ENCODE results near the gene ZNF577.

Gene ZNF577

GRCh38 chr19:51889934-51890333, 2.2 kb upstream of the ZNF577 start:
- Histone ChIP-seq H3K27ac (no peak overlapping the region), H3K4me1 (peaks cover 0 to 14% (median 2%) of the 10 kb centered on the region in 4 donors), H3K9me3 (peaks cover 3 to 77% (median 51%) of the 10 kb centered on the region in 3 donors), H3K36me3 (peaks cover 58 to 64% (median 59%) of the 10 kb centered on the region in 3 donors), H3K4me3 (no peak overlapping the region), H3K27me3 (no peaks in the 10 kb centered on the region)
- intact Hi-C loops (cut with DNase I; ENCODE audit: low total_unique reads) = no loop called here
- DNase-seq = no peak
- no peak for TF ChIP-seq CTCF (IDR thresholded peaks at IDR 0.05)

- Histone ChIP-seq H3K27ac (no peak overlapping the region), H3K36me3 (peaks cover 20 to 54% (median 30%) of the 10 kb centered on the region in 3 donors), H3K4me3 (no peak overlapping the region), H3K27me3 (no peaks in the 10 kb centered on the region), H3K4me1 (peaks cover 0 to 14% (median 2%) of the 10 kb centered on the region in 4 donors), H3K9me3 (peaks cover 3 to 46% (median 6%) of the 10 kb centered on the region in 3 donors)
- DNase-seq = no peak
- no peak for TF ChIP-seq CTCF (IDR thresholded peaks at IDR 0.05)
- intact Hi-C loops (cut with DNase I; ENCODE audit: low total_unique reads) = no loop called here
These were observed 3.0 kb downstream of the ZNF577 start for GRCh38 chr19:51884713-51885112.

GRCh38 chr19:51882518-51882917, 5.2 kb downstream of the ZNF577 start:
- Histone ChIP-seq H3K27me3 (no peaks in the 10 kb centered on the region), H3K27ac (no peak overlapping the region), H3K4me3 (no peak overlapping the region), H3K4me1 (peaks cover 0 to 9% (median 0%) of the 10 kb centered on the region in 4 donors), H3K9me3 (peaks cover 0 to 48% (median 9%) of the 10 kb centered on the region in 3 donors), H3K36me3 (peaks cover 36 to 64% (median 45%) of the 10 kb centered on the region in 3 donors)
- no peak for TF ChIP-seq CTCF (IDR thresholded peaks at IDR 0.05)
- intact Hi-C loops (cut with DNase I; ENCODE audit: low total_unique reads) = no loop called here
- no peak for DNase-seq

GRCh38 chr19:51873097-51873496, 14.7 kb downstream of the ZNF577 start:
- H3K4me1 ChIP-seq = no peaks in the 10 kb centered on the region
- H3K36me3 ChIP-seq = peaks cover 77 to 94% (median 82%) of the 10 kb centered on the region in 3 donors
- no peak overlapping the region for H3K4me3 ChIP-seq
- intact Hi-C loops (cut with DNase I; ENCODE audit: low total_unique reads) = no loop called here
- no peak for DNase-seq
- H3K27me3 ChIP-seq = no peaks in the 10 kb centered on the region
- TF ChIP-seq CTCF (IDR thresholded peaks at IDR 0.05) = no peak
- no peak overlapping the region for H3K27ac ChIP-seq
- peaks cover 28 to 99% (median 68%) of the 10 kb centered on the region in 3 donors for H3K9me3 ChIP-seq

GRCh38 chr19:51861870-51862622, 25.7 kb downstream of the ZNF577 start:
- Histone ChIP-seq H3K4me3 (no peak overlapping the region), H3K4me1 (no peaks in the 10 kb centered on the region), H3K36me3 (peaks cover 23 to 77% (median 68%) of the 10 kb centered on the region in 3 donors), H3K9me3 (peaks cover 21 to 99% (median 82%) of the 10 kb centered on the region in 3 donors), H3K27me3 (no peaks in the 10 kb centered on the region), H3K27ac (no peak overlapping the region)
- intact Hi-C loops (cut with DNase I; ENCODE audit: low total_unique reads) = no loop called here
- TF ChIP-seq CTCF (IDR thresholded peaks at IDR 0.05) = no peak
- DNase-seq = no peak

All from tibial artery (tissue), 4 donors.